ENCODE data around the gene NDUFV1.

DNA sequence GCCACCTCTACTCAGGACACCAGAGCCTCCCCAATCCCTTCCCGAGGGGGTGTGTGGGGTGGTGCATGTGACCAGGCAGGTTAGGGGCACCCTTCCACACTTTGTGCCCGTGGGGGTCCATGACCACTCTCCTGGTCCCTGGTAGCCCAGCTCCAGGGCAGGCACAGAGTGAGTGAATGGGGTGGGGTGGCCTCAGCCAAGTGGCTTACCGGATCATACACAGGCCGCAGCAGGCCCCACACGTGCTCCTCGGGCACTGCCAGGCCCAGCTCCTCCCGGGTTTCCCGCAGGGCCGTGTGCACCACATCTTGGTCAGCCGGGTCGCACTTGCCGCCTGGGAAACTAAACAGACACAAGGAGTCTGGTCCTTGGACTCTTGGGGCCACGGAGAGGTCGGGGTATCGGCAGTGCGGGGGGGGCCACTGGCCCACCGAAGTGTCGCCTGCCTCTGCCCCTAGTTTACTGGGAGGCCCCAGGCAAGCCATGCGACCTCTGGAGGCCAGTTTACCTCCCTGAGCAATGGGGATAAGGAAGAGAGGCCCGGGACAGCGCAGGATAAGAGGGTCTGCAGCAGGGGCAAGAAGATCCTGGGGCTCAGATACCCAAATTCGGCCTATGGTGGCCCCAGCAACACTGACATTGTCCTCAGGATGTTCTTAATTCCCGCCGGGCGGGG is 22.1 kb downstream of the NDUFV1 start:
- no peak for TF ChIP-seq ZFX (IDR thresholded peaks at IDR 0.05; ENCODE audit: borderline replicate concordance)
- TF ChIP-seq, protein P1, sequence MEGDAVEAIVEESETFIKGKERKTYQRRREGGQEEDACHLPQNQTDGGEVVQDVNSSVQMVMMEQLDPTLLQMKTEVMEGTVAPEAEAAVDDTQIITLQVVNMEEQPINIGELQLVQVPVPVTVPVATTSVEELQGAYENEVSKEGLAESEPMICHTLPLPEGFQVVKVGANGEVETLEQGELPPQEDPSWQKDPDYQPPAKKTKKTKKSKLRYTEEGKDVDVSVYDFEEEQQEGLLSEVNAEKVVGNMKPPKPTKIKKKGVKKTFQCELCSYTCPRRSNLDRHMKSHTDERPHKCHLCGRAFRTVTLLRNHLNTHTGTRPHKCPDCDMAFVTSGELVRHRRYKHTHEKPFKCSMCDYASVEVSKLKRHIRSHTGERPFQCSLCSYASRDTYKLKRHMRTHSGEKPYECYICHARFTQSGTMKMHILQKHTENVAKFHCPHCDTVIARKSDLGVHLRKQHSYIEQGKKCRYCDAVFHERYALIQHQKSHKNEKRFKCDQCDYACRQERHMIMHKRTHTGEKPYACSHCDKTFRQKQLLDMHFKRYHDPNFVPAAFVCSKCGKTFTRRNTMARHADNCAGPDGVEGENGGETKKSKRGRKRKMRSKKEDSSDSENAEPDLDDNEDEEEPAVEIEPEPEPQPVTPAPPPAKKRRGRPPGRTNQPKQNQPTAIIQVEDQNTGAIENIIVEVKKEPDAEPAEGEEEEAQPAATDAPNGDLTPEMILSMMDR (IDR thresholded peaks at IDR 0.05) = no peak
